IMR-90 (cell line): ENCODE results near the gene ZC3H8. TPM values are rescaled to one million over a fixed set of nuclear protein-coding genes. Genes with fewer than 3 reads are reported as not detected.

Experiments
- ATAC-seq: fragments of 200-7000 bp; cut with Tn5 transposase; 2 replicates; pipeline ENCODE4 v1.9.1; 2020; ENCODE audit warnings: low read depth, mild to moderate bottlenecking, moderate library complexity
- BruUV-seq: library from RNA; stranded (reverse); fragments of 400-500 nt; replicated peaks from 2 replicates; lab custom pipeline; 2021; lab: Mats Ljungman, UMichigan
- CTCF ChIA-PET: fragments of 300-600 bp; formaldehyde crosslinking; extraction: SDS; loops from one replicate; lab custom pipeline; 2021; ENCODE audit warnings: antibody characterized with exemption; lab: Yijun Ruan, JAX
- POLR2A ChIA-PET: fragments of 300-600 bp; sonication (Branson Sonifier 250); formaldehyde crosslinking; loops from one replicate; lab custom pipeline; 2022; ENCODE audit warnings: antibody characterized with exemption; ENCODE audit not compliant: unreplicated experiment; lab: Charles Lee
- DNase-seq: peaks from one replicate; pipeline ENCODE4 v3.0.0; 2013
- H2AFZ ChIP-seq: replicated peaks from 2 replicates; pipeline ENCODE3; 2013; ENCODE audit warnings: low read length, mild to moderate bottlenecking; ENCODE audit not compliant: poor library complexity
- H2AK5ac ChIP-seq: 2 replicates; pipeline ENCODE4 v1.6.1; 2013; ENCODE audit warnings: low read depth, low read length, inconsistent platforms
- H2AK9ac ChIP-seq: replicated peaks from 2 replicates; pipeline ENCODE3; 2013; ENCODE audit warnings: mild to moderate bottlenecking, low read depth, low read length, moderate library complexity; ENCODE audit not compliant: poor library complexity
- H2BK120ac ChIP-seq: 2 replicates; pipeline ENCODE4 v1.6.1; 2013; ENCODE audit warnings: low read depth, low read length, inconsistent platforms
- H2BK15ac ChIP-seq: 3 replicates; pipeline ENCODE4 v1.6.1; 2013; ENCODE audit warnings: low read depth, low read length, inconsistent platforms
- H2BK20ac ChIP-seq: 2 replicates; pipeline ENCODE4 v1.6.1; 2013; ENCODE audit warnings: low read depth, mild to moderate bottlenecking, inconsistent platforms, low read length, moderate library complexity
- H2BK5ac ChIP-seq: 2 replicates; pipeline ENCODE4 v1.6.1; 2013; ENCODE audit warnings: mild to moderate bottlenecking, low read depth, low read length, inconsistent platforms; ENCODE audit not compliant: poor library complexity, severe bottlenecking
- H3K14ac ChIP-seq: replicated peaks from 2 replicates; pipeline ENCODE4 v1.6.1; 2013; ENCODE audit warnings: low read depth, low read length, inconsistent platforms
- H3K18ac ChIP-seq: 2 replicates; pipeline ENCODE4 v1.6.1; 2013; ENCODE audit warnings: low read depth, low read length, control low read depth
- H3K23ac ChIP-seq: 2 replicates; pipeline ENCODE4 v1.6.1; 2013; ENCODE audit warnings: low read depth, low read length, inconsistent platforms
- H3K27ac ChIP-seq: 2 replicates; pipeline ENCODE4 v1.5.1; 2013; ENCODE audit warnings: mild to moderate bottlenecking, control low read depth, low read length; ENCODE audit not compliant: insufficient read depth
- H3K27me3 ChIP-seq: 2 replicates; pipeline ENCODE4 v1.6.1; 2013; ENCODE audit warnings: low read length; ENCODE audit not compliant: control insufficient read depth, insufficient read depth
- H3K36me3 ChIP-seq: 2 replicates; pipeline ENCODE4 v1.6.1; 2013; ENCODE audit warnings: low read length, mixed read lengths; ENCODE audit not compliant: control insufficient read depth, insufficient read depth
- H3K4ac ChIP-seq: 2 replicates; pipeline ENCODE4 v1.6.1; 2013; ENCODE audit warnings: low read depth, low read length, inconsistent platforms
- H3K4me1 ChIP-seq: 2 replicates; pipeline ENCODE4 v1.6.1; 2013; ENCODE audit warnings: low read length, mixed read lengths; ENCODE audit not compliant: control insufficient read depth, insufficient read depth
- H3K4me2 ChIP-seq: 2 replicates; pipeline ENCODE4 v1.6.1; 2013; ENCODE audit warnings: low read depth, mild to moderate bottlenecking, control low read depth, low read length, moderate library complexity
- H3K4me3 ChIP-seq: 2 replicates; pipeline ENCODE4 v1.5.1; 2013; ENCODE audit warnings: low read depth, mild to moderate bottlenecking, control low read depth, low read length, moderate library complexity; ENCODE audit not compliant: insufficient read depth
- H3K56ac ChIP-seq: 2 replicates; pipeline ENCODE4 v1.6.1; 2013; ENCODE audit warnings: low read length, inconsistent platforms; ENCODE audit not compliant: insufficient read depth; ENCODE audit errors: extremely low read depth
- H3K79me1 ChIP-seq, 2 experiments: 2 replicates each; pipeline ENCODE4 v1.6.1; 2013; ENCODE audit warnings: low read length in 2 of 2, inconsistent platforms in 1 of 2, low read depth in 1 of 2
- H3K9ac ChIP-seq: 2 replicates; pipeline ENCODE4 v1.6.1; 2013; ENCODE audit warnings: low read depth, low read length, control low read depth
- H3K9me1 ChIP-seq: 2 replicates; pipeline ENCODE4 v1.6.1; 2013; ENCODE audit warnings: low read length, inconsistent platforms; ENCODE audit not compliant: insufficient read depth
- H3K9me3 ChIP-seq: 2 replicates; pipeline ENCODE4 v1.6.1; 2013; ENCODE audit warnings: low read length; ENCODE audit not compliant: control insufficient read depth, insufficient read depth
- H4K20me1 ChIP-seq: 2 replicates; pipeline ENCODE4 v1.6.1; 2013; ENCODE audit warnings: low read length, inconsistent platforms; ENCODE audit not compliant: insufficient read depth
- H4K5ac ChIP-seq: 2 replicates; pipeline ENCODE4 v1.6.1; 2013; ENCODE audit warnings: mild to moderate bottlenecking, low read depth, low read length, control low read depth
- H4K8ac ChIP-seq, 2 experiments: 2 replicates each; pipeline ENCODE4 v1.6.1; 2013; ENCODE audit warnings: low read depth in 2 of 2, low read length in 2 of 2, control low read depth in 1 of 2, inconsistent platforms in 1 of 2
- H4K91ac ChIP-seq: 2 replicates; pipeline ENCODE4 v1.6.1; 2013; ENCODE audit warnings: low read depth, low read length, inconsistent platforms; ENCODE audit not compliant: insufficient read depth
- BHLHE40 ChIP-seq: fragments of 150-350 bp; IDR thresholded peaks from 2 replicates; pipeline ENCODE4 v1.6.1; 2016; ENCODE audit warnings: mild to moderate bottlenecking, low read depth, low read length
- CEBPB ChIP-seq: IDR thresholded peaks from 2 replicates; pipeline ENCODE4 v1.6.1; 2012; ENCODE audit warnings: low read depth, low read length, improper control_type of control experiment
- CHD1 ChIP-seq: IDR thresholded peaks from 2 replicates; pipeline ENCODE4 v1.6.1; 2012; ENCODE audit warnings: low read depth, low read length, improper control_type of control experiment
- FOS ChIP-seq: fragments of 150-350 bp; IDR thresholded peaks from 2 replicates; pipeline ENCODE4 v1.6.1; 2016; ENCODE audit warnings: low read depth, low read length
- MAFK ChIP-seq: IDR thresholded peaks from 2 replicates; pipeline ENCODE4 v1.6.1; 2012; ENCODE audit warnings: low read depth, low read length, improper control_type of control experiment
- MAZ ChIP-seq: IDR thresholded peaks from 2 replicates; pipeline ENCODE4 v1.6.1; 2012; ENCODE audit warnings: low read depth, mild to moderate bottlenecking, low read length, improper control_type of control experiment, moderate library complexity, borderline replicate concordance
- MXI1 ChIP-seq: IDR thresholded peaks from 2 replicates; pipeline ENCODE4 v1.6.1; 2012; ENCODE audit warnings: low read depth, mild to moderate bottlenecking, low read length, moderate library complexity, borderline replicate concordance
- NFE2L2 ChIP-seq: fragments of 150-350 bp; IDR thresholded peaks from 2 replicates; pipeline ENCODE4 v1.6.1; 2016; ENCODE audit warnings: low read depth, mild to moderate bottlenecking, low read length
- POLR2A ChIP-seq: IDR thresholded peaks from 2 replicates; pipeline ENCODE4 v1.6.1; 2012; ENCODE audit warnings: mild to moderate bottlenecking, low read depth, low read length
- RAD21 ChIP-seq: IDR thresholded peaks from 2 replicates; pipeline ENCODE4 v1.6.1; 2012; ENCODE audit warnings: low read length, improper control_type of control experiment
- RCOR1 ChIP-seq: IDR thresholded peaks from 2 replicates; pipeline ENCODE4 v1.6.1; 2012; ENCODE audit warnings: mild to moderate bottlenecking, low read length, improper control_type of control experiment; ENCODE audit not compliant: insufficient replicate concordance
- RFX5 ChIP-seq: IDR thresholded peaks from 2 replicates; pipeline ENCODE4 v1.8.0; 2012; ENCODE audit warnings: low read depth, mild to moderate bottlenecking, low read length, moderate library complexity
- SMC3 ChIP-seq: fragments of 150-350 bp; IDR thresholded peaks from 2 replicates; pipeline ENCODE4 v1.6.1; 2016; ENCODE audit warnings: low read depth, mild to moderate bottlenecking, antibody characterized with exemption, low read length, moderate library complexity
- WGBS, 2 experiments: methylation state at CpG; one replicate each; pipeline versions ENCODE4 v1.1.5 to v1.1.7; 2013; ENCODE audit warnings: missing lambda C conversion rate in 2 of 2; ENCODE audit not compliant: insufficient read length in 1 of 2; ENCODE audit errors: extremely low coverage in 2 of 2; 5-methylcytosine and 5-hydroxymethylcytosine counted together
- dilution Hi-C: fragments of 300-500 bp; cut with HindIII; formaldehyde crosslinking; loops from one replicate; pipeline ENCODE4 v1.14.3; 2018; ENCODE audit warnings: low sequenced_read_pairs; ENCODE audit not compliant: unreplicated experiment
- in situ Hi-C: fragments of 300-500 bp; cut with MboI; formaldehyde crosslinking; loops from 3 replicates; pipeline ENCODE4 v1.14.3; 2019; ENCODE audit warnings: low sequenced_read_pairs, inconsistent platforms, mixed read lengths
- intact Hi-C: fragments of 100-400 bp; cut with micrococcal nuclease; formaldehyde crosslinking; loops from 2 replicates; pipeline ENCODE4 v1.10.0; 2022
- polyA plus RNA-seq, 3 experiments: library from polyadenylated mRNA; depleted of rRNA; stranded (reverse); fragments of >200 nt; gene quantifications; 2 replicates each; pipeline ENCODE4 v1.2.3, GENCODE V29; 2012; ENCODE audit warnings: low replicate concordance in 1 of 3
- total RNA-seq: library from RNA; depleted of rRNA; stranded (reverse); fragments of >200 nt; gene quantifications from 2 replicates; pipeline ENCODE4 v1.2.3, GENCODE V29; 2012
- TF ChIP-seq, protein P1 (sequence below): fragments of 150-350 bp; IDR thresholded peaks from 2 replicates; pipeline ENCODE4 v1.6.1; 2017; ENCODE audit warnings: mild to moderate bottlenecking, antibody characterized with exemption, low read length, low read depth
- TF ChIP-seq, protein P2 (sequence below): conservative IDR thresholded peaks from 2 replicates; pipeline ENCODE4 v1.5.1; 2012; ENCODE audit warnings: mild to moderate bottlenecking, low read depth, low read length, improper control_type of control experiment
- TF ChIP-seq, protein P3 (sequence below): fragments of 150-350 bp; IDR thresholded peaks from 2 replicates; pipeline ENCODE4 v1.6.1; 2016; ENCODE audit warnings: low read depth, mild to moderate bottlenecking, low read length, moderate library complexity, borderline replicate concordance

Gene ZC3H8
- total and polyA plus RNA-seq, 2 of the 4 experiments (the other 2 are of a cell fraction) = 0.18 to 1.6 TPM

DNA sequence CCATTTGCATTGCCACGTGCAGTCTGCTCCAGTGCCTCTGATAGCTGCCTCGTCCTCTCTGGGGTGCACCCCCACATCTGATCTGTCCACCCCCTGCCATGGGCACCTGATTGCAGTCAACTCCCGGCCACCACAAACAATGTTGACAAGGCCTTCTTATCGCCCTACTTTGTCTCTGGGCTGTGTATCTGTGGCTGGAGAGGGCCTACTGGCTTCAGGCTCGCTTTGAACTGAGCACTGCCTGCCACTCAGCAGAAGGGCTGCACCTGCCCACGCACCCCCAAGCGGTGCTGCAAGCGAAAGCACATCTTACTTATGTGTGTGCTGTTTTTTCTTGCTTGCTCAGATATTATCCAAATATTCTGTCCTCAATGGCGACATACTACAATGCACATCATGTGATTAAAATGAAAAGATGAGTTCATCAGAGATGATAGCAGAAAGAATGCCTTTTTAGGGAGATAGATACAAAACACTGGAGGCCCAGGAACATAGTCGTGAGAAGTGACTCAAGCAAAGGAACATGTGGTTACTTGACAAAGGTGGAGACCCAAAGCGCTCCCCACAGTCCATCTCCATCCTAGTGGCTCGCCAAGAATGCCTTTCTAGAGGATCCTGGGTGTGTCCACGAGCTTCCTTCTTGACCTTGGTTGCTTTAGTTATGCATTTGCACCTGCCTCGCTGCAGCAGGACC is 87.9 kb downstream of the ZC3H8 start:
- CTCF ChIA-PET = no interaction called here
- 86% methylated on average over 2 of the region's 14 CpGs; no CpG with 5 or more reads in 1 of the 2 experiments for WGBS, 2 experiments
- H4K8ac ChIP-seq = no peak overlapping the region

More for the DNA sequence above, 87.9 kb downstream of the ZC3H8 start:
- Histone ChIP-seq H3K4ac (no peak overlapping the region), H2BK20ac (no peak overlapping the region), H4K91ac (no peak overlapping the region), H2AK9ac (peak overlapping the region; percentile 62), H4K5ac (no peak overlapping the region), H3K36me3 (no peaks in the 10 kb centered on the region), H3K9me3 (no peaks in the 10 kb centered on the region), H3K23ac (no peak overlapping the region), H2AFZ (no peak overlapping the region), H2AK5ac (no peak overlapping the region), H4K20me1 (no peaks in the 10 kb centered on the region), H3K4me3 (no peak overlapping the region), H3K14ac (no peak overlapping the region), H3K27me3 (no peaks in the 10 kb centered on the region; the same call in 1 of the 2 replicates), H3K9me1 (no peaks in the 10 kb centered on the region), H3K9ac (no peak overlapping the region), H3K56ac (no peak overlapping the region), H3K79me1 (no peaks in the 10 kb centered on the region; a peak in 1 of 4 replicates), H3K27ac (no peak overlapping the region), H3K4me1 (no peaks in the 10 kb centered on the region), H2BK120ac (no peak overlapping the region), H3K18ac (no peak overlapping the region), H3K4me2 (no peak overlapping the region), H2BK15ac (no peak overlapping the region), H2BK5ac (no peak overlapping the region)
- no peak for TF ChIP-seq MAFK
- TF ChIP-seq, protein P1, sequence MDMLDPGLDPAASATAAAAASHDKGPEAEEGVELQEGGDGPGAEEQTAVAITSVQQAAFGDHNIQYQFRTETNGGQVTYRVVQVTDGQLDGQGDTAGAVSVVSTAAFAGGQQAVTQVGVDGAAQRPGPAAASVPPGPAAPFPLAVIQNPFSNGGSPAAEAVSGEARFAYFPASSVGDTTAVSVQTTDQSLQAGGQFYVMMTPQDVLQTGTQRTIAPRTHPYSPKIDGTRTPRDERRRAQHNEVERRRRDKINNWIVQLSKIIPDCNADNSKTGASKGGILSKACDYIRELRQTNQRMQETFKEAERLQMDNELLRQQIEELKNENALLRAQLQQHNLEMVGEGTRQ = no peak
- no peak for TF ChIP-seq MXI1
- no peak for TF ChIP-seq RFX5
- no peak for TF ChIP-seq CHD1
- no peak for TF ChIP-seq SMC3
- TF ChIP-seq, protein P2, sequence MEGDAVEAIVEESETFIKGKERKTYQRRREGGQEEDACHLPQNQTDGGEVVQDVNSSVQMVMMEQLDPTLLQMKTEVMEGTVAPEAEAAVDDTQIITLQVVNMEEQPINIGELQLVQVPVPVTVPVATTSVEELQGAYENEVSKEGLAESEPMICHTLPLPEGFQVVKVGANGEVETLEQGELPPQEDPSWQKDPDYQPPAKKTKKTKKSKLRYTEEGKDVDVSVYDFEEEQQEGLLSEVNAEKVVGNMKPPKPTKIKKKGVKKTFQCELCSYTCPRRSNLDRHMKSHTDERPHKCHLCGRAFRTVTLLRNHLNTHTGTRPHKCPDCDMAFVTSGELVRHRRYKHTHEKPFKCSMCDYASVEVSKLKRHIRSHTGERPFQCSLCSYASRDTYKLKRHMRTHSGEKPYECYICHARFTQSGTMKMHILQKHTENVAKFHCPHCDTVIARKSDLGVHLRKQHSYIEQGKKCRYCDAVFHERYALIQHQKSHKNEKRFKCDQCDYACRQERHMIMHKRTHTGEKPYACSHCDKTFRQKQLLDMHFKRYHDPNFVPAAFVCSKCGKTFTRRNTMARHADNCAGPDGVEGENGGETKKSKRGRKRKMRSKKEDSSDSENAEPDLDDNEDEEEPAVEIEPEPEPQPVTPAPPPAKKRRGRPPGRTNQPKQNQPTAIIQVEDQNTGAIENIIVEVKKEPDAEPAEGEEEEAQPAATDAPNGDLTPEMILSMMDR = no peak
- TF ChIP-seq NFE2L2 = no peak
- TF ChIP-seq, protein P3, sequence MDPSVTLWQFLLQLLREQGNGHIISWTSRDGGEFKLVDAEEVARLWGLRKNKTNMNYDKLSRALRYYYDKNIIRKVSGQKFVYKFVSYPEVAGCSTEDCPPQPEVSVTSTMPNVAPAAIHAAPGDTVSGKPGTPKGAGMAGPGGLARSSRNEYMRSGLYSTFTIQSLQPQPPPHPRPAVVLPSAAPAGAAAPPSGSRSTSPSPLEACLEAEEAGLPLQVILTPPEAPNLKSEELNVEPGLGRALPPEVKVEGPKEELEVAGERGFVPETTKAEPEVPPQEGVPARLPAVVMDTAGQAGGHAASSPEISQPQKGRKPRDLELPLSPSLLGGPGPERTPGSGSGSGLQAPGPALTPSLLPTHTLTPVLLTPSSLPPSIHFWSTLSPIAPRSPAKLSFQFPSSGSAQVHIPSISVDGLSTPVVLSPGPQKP = no peak
- no peak for TF ChIP-seq FOS
- no peak for TF ChIP-seq RAD21
- TF ChIP-seq RCOR1 = no peak
- no peak for TF ChIP-seq POLR2A
- no peak for TF ChIP-seq MAZ
- TF ChIP-seq CEBPB = no peak
- TF ChIP-seq BHLHE40 = no peak
- in situ Hi-C loops (no loop called here), dilution Hi-C loops (no loop called here), intact Hi-C loops (no loop called here)
- DNase-seq = no peak
- ATAC-seq = no peak
- no TSS peak for BruUV-seq
- POLR2A ChIA-PET = no interaction called here
